Heart left ventricle (tissue), 16 donors: ENCODE measurements around the gene TNIK. TPM values are rescaled to one million over a fixed set of nuclear protein-coding genes. Genes with fewer than 3 reads are reported as not detected.
"Not testable (repeated sequence)": the region's sequence is repeated elsewhere in the genome, so short reads cannot be mapped to it uniquely, and the experiment has no call there.

Experiments used
- ATAC-seq, 4 donors: fragments of 200-7000 bp; cut with Tn5 transposase; one replicate each; pipeline ENCODE4 v1.9.1; 2020 to 2022; ENCODE audit warnings: moderate library complexity in 4 of 4, mild to moderate bottlenecking in 3 of 4, moderate number of reproducible peaks in 1 of 4
- DNase-seq, 5 donors: peaks; one replicate each; pipeline ENCODE4 v3.0.0-alpha.2; 2020
- H3K27ac ChIP-seq, 12 donors: fragments of 200-600 bp; sonication (generic) in 4 of 12; one replicate each; pipeline versions ENCODE4 v1.5.0 to v1.8.0; 2016 to 2022; ENCODE audit warnings: mild to moderate bottlenecking in 2 of 12
- H3K27me3 ChIP-seq, 9 donors: fragments of 200-600 bp; sonication (generic) in 2 of 9; one replicate each; pipeline versions ENCODE4 v1.5.1 to v1.8.0; 2016 to 2022; ENCODE audit warnings: mild to moderate bottlenecking in 3 of 9
- H3K36me3 ChIP-seq, 9 donors: fragments of 200-600 bp; sonication (generic) in 2 of 9; one replicate each; pipeline versions ENCODE4 v1.5.0 to v1.8.0; 2018 to 2022; ENCODE audit warnings: mild to moderate bottlenecking in 2 of 9
- H3K4me1 ChIP-seq, 12 donors: fragments of 200-600 bp; sonication (generic) in 4 of 12; one replicate each; pipeline versions ENCODE4 v1.5.0 to v1.8.0; 2016 to 2022; ENCODE audit warnings: mild to moderate bottlenecking in 3 of 12
- H3K4me3 ChIP-seq, 12 donors: fragments of 200-600 bp; sonication (generic) in 4 of 12; one replicate each; pipeline versions ENCODE4 v1.5.0 to v1.8.0; 2017 to 2022; ENCODE audit warnings: mild to moderate bottlenecking in 9 of 12, moderate library complexity in 4 of 12
- H3K9me3 ChIP-seq, 12 donors: fragments of 200-600 bp; sonication (generic) in 4 of 12; one replicate each; pipeline versions ENCODE4 v1.5.0 to v1.8.0; 2016 to 2022; ENCODE audit warnings: mild to moderate bottlenecking in 1 of 12
- CTCF ChIP-seq, 12 donors: fragments of 200-600 bp; sonication (generic) in 4 of 12; IDR thresholded peaks; one replicate each; pipeline versions ENCODE4 v1.5.0 to v1.8.0; 2018 to 2022; ENCODE audit warnings: antibody characterized with exemption in 12 of 12, mild to moderate bottlenecking in 5 of 12
- POLR2A ChIP-seq, 2 donors: fragments of 450-650 bp; IDR thresholded peaks; one replicate each; pipeline ENCODE4 v1.6.1; 2017; ENCODE audit warnings: antibody characterized with exemption in 2 of 2, mild to moderate bottlenecking in 2 of 2, moderate library complexity in 2 of 2
- WGBS, 4 donors: extraction: QIAGEN DNeasy Blood & Tissue Kit in 2 of 4; methylation state at CpG; one replicate each; pipeline versions ENCODE4 v1.1.5 to v1.1.7; 2013 to 2018; 5-methylcytosine and 5-hydroxymethylcytosine counted together
- intact Hi-C, 10 donors: fragments of 100-400 bp; cut with DNase I; formaldehyde crosslinking; loops; one replicate each; pipeline versions ENCODE4 v1.11.1 to v1.14.2; 2022
- polyA plus RNA-seq, 2 donors: library from polyadenylated mRNA; stranded (reverse); fragments of 200-250 nt; gene quantifications; one replicate each; pipeline ENCODE4 v1.2.3, GENCODE V29; 2013
- total RNA-seq, 9 donors: library from RNA; depleted of rRNA in 2 of 9; stranded (reverse); fragments of >200 nt in 2 of 9; fragmentation: NEBNext Ultra II Directional in 3 of 9; extraction: Animal tissue kit (Norgen Biotek cat#: 25700) in 3 of 9; gene quantifications; one replicate each; pipeline versions ENCODE4 v1.1.0 to v1.2.4, GENCODE V29; 2016 to 2023
- donor health status: ischemic (EF 13 %, LVEDD 7.1; RV severe dilation, severe dysfunction).
- donor health status: healthy with polysubstance abuse.
- donor health status: DM: no; HTN: yes; CAD: no.
- donor health status: DM: no; HTN: no; CAD: no.
- donor health status: ischemic (EF 25% LVEDD 6.9; RV normal size, moderate dysfunction).
- donor health status: ischemic (EF 25% LVEDD 5.7; RV mildly dilated, moderate dysfunction).
- donor health status: healthy.
- donor health status: DM: yes; HTN: yes; CAD: no.
- donor health status: ischemic (EF 35%, LVEDD 5.7; RV mildly dilated, moderate dysfunction).
- donor health status: nonischemic (EF 11% LVEDD 7.7; RV severe dilation, severe dysfunction).
- donor health status: DM: yes; HTN: yes; CAD: no.
- donor health status: PGD.
- donor health status: ischemic (EF 29% LVEDD 5.4; RV normal size, mild dysfunction).
- donor health status: nonischemic (EF 23%, LVEDD 6.1; RV moderate dilation, normal function).

TNIK gene
- total and polyA plus RNA-seq, 11 donors, result 12.3 to 51.6 (median 32.4) TPM

GRCh38 chr3:171369156-171369555 is 91.0 kb downstream of the TNIK start:
- TF ChIP-seq POLR2A (IDR thresholded peaks at IDR 0.05), result no peak
- TF ChIP-seq CTCF (IDR thresholded peaks at IDR 0.05), result no peak
- intact Hi-C loops, result no loop called here
- peaks cover 0 to 25% (median 8%) of the 10 kb centered on the region in 12 donors for H3K4me1 ChIP-seq
- no peaks in the 10 kb centered on the region for H3K36me3 ChIP-seq
- no peak overlapping the region for H3K27ac ChIP-seq
- no peak overlapping the region for H3K4me3 ChIP-seq
- H3K27me3 ChIP-seq, result no peaks in the 10 kb centered on the region
- no peak for ATAC-seq
- WGBS, 4 donors, result 83 to 90% (median 84%) methylated on average over 1 of the region's 1 CpG
- no peak for DNase-seq
- H3K9me3 ChIP-seq, result no peaks in the 10 kb centered on the region

- H3K36me3 ChIP-seq, DNase-seq, H3K9me3 ChIP-seq, H3K27ac ChIP-seq, H3K27me3 ChIP-seq, intact Hi-C loops, H3K4me3 ChIP-seq, ATAC-seq: not testable (repeated sequence)
- peaks cover 0 to 25% (median 2%) of the 10 kb centered on the region in 12 donors for H3K4me1 ChIP-seq
- WGBS, 4 donors, result 89 to 95% (median 90%) methylated on average over 5 of the region's 5 CpGs
Observed at GRCh38 chr3:171366738-171367137, 93.5 kb downstream of the TNIK start.

GRCh38 chr3:171366043-171366442 is 94.2 kb downstream of the TNIK start:
- no peak for TF ChIP-seq POLR2A (IDR thresholded peaks at IDR 0.05)
- no peak for TF ChIP-seq CTCF (IDR thresholded peaks at IDR 0.05)
- Histone ChIP-seq H3K4me1 (peaks cover 0 to 25% (median 2%) of the 10 kb centered on the region in 12 donors), H3K27ac (no peak overlapping the region), H3K36me3 (no peaks in the 10 kb centered on the region), H3K4me3 (no peak overlapping the region), H3K9me3 (no peaks in the 10 kb centered on the region), H3K27me3 (no peaks in the 10 kb centered on the region)
- DNase-seq (no peak), ATAC-seq (no peak)
- intact Hi-C loops, result no loop called here
- 77 to 91% (median 87%) methylated on average over 1 of the region's 1 CpG for WGBS, 4 donors

GRCh38 chr3:171365489-171365888 is 94.7 kb downstream of the TNIK start:
- TF ChIP-seq CTCF (IDR thresholded peaks at IDR 0.05), result no peak
- TF ChIP-seq POLR2A (IDR thresholded peaks at IDR 0.05), result no peak

GRCh38 chr3:171364500-171364899 is 95.7 kb downstream of the TNIK start:
- peaks cover 0 to 25% (median 2%) of the 10 kb centered on the region in 12 donors for H3K4me1 ChIP-seq
- TF ChIP-seq CTCF (IDR thresholded peaks at IDR 0.05), result no peak
- no peak for TF ChIP-seq POLR2A (IDR thresholded peaks at IDR 0.05)
- H3K27ac ChIP-seq, result no peak overlapping the region
- no peak overlapping the region for H3K4me3 ChIP-seq
- no peak for ATAC-seq
- intact Hi-C loops, result no loop called here
- H3K27me3 ChIP-seq, result no peaks in the 10 kb centered on the region
- H3K36me3 ChIP-seq, result no peaks in the 10 kb centered on the region
- no peak for DNase-seq
- no peaks in the 10 kb centered on the region for H3K9me3 ChIP-seq

More at GRCh38 chr3:171365489-171365888, 94.7 kb downstream of the TNIK start:
- Histone ChIP-seq H3K4me1 (peaks cover 0 to 25% (median 2%) of the 10 kb centered on the region in 12 donors), H3K4me3 (no peak overlapping the region), H3K36me3 (no peaks in the 10 kb centered on the region), H3K27ac (no peak overlapping the region), H3K9me3 (no peaks in the 10 kb centered on the region), H3K27me3 (no peaks in the 10 kb centered on the region)
- ATAC-seq (peak; percentile 44 to 78 (median 56)), DNase-seq (no peak)
- 24 to 38% (median 28%) methylated on average over 2 of the region's 2 CpGs for WGBS, 4 donors
- intact Hi-C loops, result no loop called here
